ENCODE results near the gene RAP1GAP2.
"Not testable (repeated sequence)": the region's sequence is repeated elsewhere in the genome, so short reads cannot be mapped to it uniquely, and the experiment has no call there.

RAP1GAP2 gene

GRCh38 chr17:2991396-2992180 lies 195.3 kb downstream of the RAP1GAP2 start:
- not testable (repeated sequence) for H3K27me3 ChIP-seq (ENCODE audit: insufficient read depth, low read length); H3K9me3 ChIP-seq (ENCODE audit: insufficient read depth, low read depth, low read length); H3K4me1 ChIP-seq (ENCODE audit: insufficient read depth, low read length); H3K9ac ChIP-seq (ENCODE audit: low read depth, low read length); H3K4me3 ChIP-seq (ENCODE audit: low read length); H3K27ac ChIP-seq (ENCODE audit: low read depth, low read length)
- peaks cover 44% of the 10 kb centered on the region for H3K36me3 ChIP-seq (ENCODE audit: insufficient read depth, low read length)
- WGBS: 94% methylated on average over 20 of the region's 21 CpGs

GRCh38 chr17:2994441-2994840 lies 198.2 kb downstream of the RAP1GAP2 start:
- peaks cover 62% of the 10 kb centered on the region for H3K36me3 ChIP-seq (ENCODE audit: insufficient read depth, low read length)
- no peaks in the 10 kb centered on the region for H3K4me1 ChIP-seq (ENCODE audit: insufficient read depth, low read length)
- H3K27ac ChIP-seq (ENCODE audit: low read depth, low read length): no peak overlapping the region
- H3K9me3 ChIP-seq (ENCODE audit: insufficient read depth, low read depth, low read length): no peaks in the 10 kb centered on the region
- no peak overlapping the region for H3K4me3 ChIP-seq (ENCODE audit: low read length)
- H3K9ac ChIP-seq (ENCODE audit: low read depth, low read length): no peak overlapping the region
- 95% methylated on average over 6 of the region's 6 CpGs for WGBS
- no peaks in the 10 kb centered on the region for H3K27me3 ChIP-seq (ENCODE audit: insufficient read depth, low read length)

- H3K4me3 ChIP-seq (ENCODE audit: low read length): no peak overlapping the region
- 90% methylated on average over 22 of the region's 22 CpGs for WGBS
- H3K9me3 ChIP-seq (ENCODE audit: insufficient read depth, low read depth, low read length): no peaks in the 10 kb centered on the region
- H3K27ac ChIP-seq (ENCODE audit: low read depth, low read length): no peak overlapping the region
- no peaks in the 10 kb centered on the region for H3K27me3 ChIP-seq (ENCODE audit: insufficient read depth, low read length)
- no peaks in the 10 kb centered on the region for H3K4me1 ChIP-seq (ENCODE audit: insufficient read depth, low read length)
- no peak overlapping the region for H3K9ac ChIP-seq (ENCODE audit: low read depth, low read length)
- peaks cover 62% of the 10 kb centered on the region for H3K36me3 ChIP-seq (ENCODE audit: insufficient read depth, low read length)
Measured at GRCh38 chr17:2995377-2995776, 199.1 kb downstream of the RAP1GAP2 start.

- peaks cover 60% of the 10 kb centered on the region for H3K36me3 ChIP-seq (ENCODE audit: insufficient read depth, low read length)
- no peaks in the 10 kb centered on the region for H3K9me3 ChIP-seq (ENCODE audit: insufficient read depth, low read depth, low read length)
- no peak overlapping the region for H3K4me3 ChIP-seq (ENCODE audit: low read length)
- 95% methylated on average over 16 of the region's 17 CpGs for WGBS
- no peaks in the 10 kb centered on the region for H3K4me1 ChIP-seq (ENCODE audit: insufficient read depth, low read length)
- H3K27ac ChIP-seq (ENCODE audit: low read depth, low read length): no peak overlapping the region
- no peaks in the 10 kb centered on the region for H3K27me3 ChIP-seq (ENCODE audit: insufficient read depth, low read length)
- H3K9ac ChIP-seq (ENCODE audit: low read depth, low read length): no peak overlapping the region
Measured at GRCh38 chr17:2995886-2996809, 199.9 kb downstream of the RAP1GAP2 start.

- peaks cover 53% of the 10 kb centered on the region for H3K36me3 ChIP-seq (ENCODE audit: insufficient read depth, low read length)
- no peaks in the 10 kb centered on the region for H3K9me3 ChIP-seq (ENCODE audit: insufficient read depth, low read depth, low read length)
- WGBS: 95% methylated on average over 11 of the region's 11 CpGs
- H3K9ac ChIP-seq (ENCODE audit: low read depth, low read length): no peak overlapping the region
- no peaks in the 10 kb centered on the region for H3K4me1 ChIP-seq (ENCODE audit: insufficient read depth, low read length)
- no peak overlapping the region for H3K4me3 ChIP-seq (ENCODE audit: low read length)
- no peak overlapping the region for H3K27ac ChIP-seq (ENCODE audit: low read depth, low read length)
- H3K27me3 ChIP-seq (ENCODE audit: insufficient read depth, low read length): no peaks in the 10 kb centered on the region
Measured at GRCh38 chr17:2996810-2997670, 200.8 kb downstream of the RAP1GAP2 start.

- not testable (repeated sequence) for H3K4me3 ChIP-seq (ENCODE audit: low read length); H3K9ac ChIP-seq (ENCODE audit: low read depth, low read length); H3K9me3 ChIP-seq (ENCODE audit: insufficient read depth, low read depth, low read length); H3K4me1 ChIP-seq (ENCODE audit: insufficient read depth, low read length); H3K27ac ChIP-seq (ENCODE audit: low read depth, low read length); H3K27me3 ChIP-seq (ENCODE audit: insufficient read depth, low read length)
- 93% methylated on average over 9 of the region's 9 CpGs for WGBS
- peaks cover 59% of the 10 kb centered on the region for H3K36me3 ChIP-seq (ENCODE audit: insufficient read depth, low read length)
Measured at GRCh38 chr17:2998469-2998901, 202.2 kb downstream of the RAP1GAP2 start.

- Histone ChIP-seq H3K4me3 (ENCODE audit: low read length) (no peak overlapping the region), H3K4me1 (ENCODE audit: insufficient read depth, low read length) (no peaks in the 10 kb centered on the region), H3K27me3 (ENCODE audit: insufficient read depth, low read length) (no peaks in the 10 kb centered on the region), H3K27ac (ENCODE audit: low read depth, low read length) (no peak overlapping the region), H3K9ac (ENCODE audit: low read depth, low read length) (no peak overlapping the region), H3K36me3 (ENCODE audit: insufficient read depth, low read length) (peaks cover 54% of the 10 kb centered on the region), H3K9me3 (ENCODE audit: insufficient read depth, low read depth, low read length) (no peaks in the 10 kb centered on the region)
- WGBS: 93% methylated on average over 14 of the region's 14 CpGs
Measured at GRCh38 chr17:3002538-3003295, 206.5 kb downstream of the RAP1GAP2 start.

GRCh38 chr17:3003296-3004149 lies 207.3 kb downstream of the RAP1GAP2 start:
- WGBS: 94% methylated on average over 21 of the region's 23 CpGs
- H3K27ac ChIP-seq (ENCODE audit: low read depth, low read length): no peak overlapping the region
- no peaks in the 10 kb centered on the region for H3K9me3 ChIP-seq (ENCODE audit: insufficient read depth, low read depth, low read length)
- no peaks in the 10 kb centered on the region for H3K27me3 ChIP-seq (ENCODE audit: insufficient read depth, low read length)
- H3K4me3 ChIP-seq (ENCODE audit: low read length): no peak overlapping the region
- H3K36me3 ChIP-seq (ENCODE audit: insufficient read depth, low read length): peaks cover 55% of the 10 kb centered on the region
- H3K4me1 ChIP-seq (ENCODE audit: insufficient read depth, low read length): no peaks in the 10 kb centered on the region
- H3K9ac ChIP-seq (ENCODE audit: low read depth, low read length): no peak overlapping the region

- no peak overlapping the region for H3K27ac ChIP-seq (ENCODE audit: low read depth, low read length)
- peaks cover 54% of the 10 kb centered on the region for H3K36me3 ChIP-seq (ENCODE audit: insufficient read depth, low read length)
- no peak overlapping the region for H3K9ac ChIP-seq (ENCODE audit: low read depth, low read length)
- no peak overlapping the region for H3K4me3 ChIP-seq (ENCODE audit: low read length)
- no peaks in the 10 kb centered on the region for H3K27me3 ChIP-seq (ENCODE audit: insufficient read depth, low read length)
- WGBS: 95% methylated on average over 36 of the region's 36 CpGs
- no peaks in the 10 kb centered on the region for H3K9me3 ChIP-seq (ENCODE audit: insufficient read depth, low read depth, low read length)
- no peaks in the 10 kb centered on the region for H3K4me1 ChIP-seq (ENCODE audit: insufficient read depth, low read length)
Measured at GRCh38 chr17:3004150-3004801, 208.0 kb downstream of the RAP1GAP2 start.

Measured in HUES64 (cell line).